HTERT RPE-1 (cell line): ENCODE data around the gene LMX1A.

Experiments used
- in situ Hi-C: fragments of 300-500 bp; cut with MboI; formaldehyde crosslinking; loops from 4 replicates; pipeline ENCODE4 v1.14.3; 2020; ENCODE audit warnings: low sequenced_read_pairs

LMX1A gene

GRCh38 chr1:165224504-165224903 is 132.0 kb downstream of the LMX1A start:
- in situ Hi-C loops = no loop called here

DNA sequence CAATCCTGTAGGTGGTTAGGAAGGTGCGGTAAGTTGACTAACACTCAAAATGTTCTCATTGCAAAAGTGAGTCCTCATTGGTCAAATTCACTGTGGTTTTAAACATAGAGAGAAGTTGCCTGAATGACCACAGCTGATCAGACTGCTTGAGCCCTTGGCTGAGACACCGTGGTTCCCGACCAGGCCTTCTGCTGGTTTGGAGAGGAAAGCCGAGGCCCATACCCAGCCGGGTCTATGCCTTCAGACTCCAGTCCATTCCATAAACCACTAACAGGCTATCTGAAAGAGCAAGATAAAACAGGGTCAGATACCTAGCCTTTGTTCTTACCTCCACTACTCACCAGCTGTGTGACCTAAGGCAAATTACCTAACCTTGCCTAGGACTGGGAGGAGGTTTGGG is 133.9 kb downstream of the LMX1A start:
- in situ Hi-C loops = no loop called here

DNA sequence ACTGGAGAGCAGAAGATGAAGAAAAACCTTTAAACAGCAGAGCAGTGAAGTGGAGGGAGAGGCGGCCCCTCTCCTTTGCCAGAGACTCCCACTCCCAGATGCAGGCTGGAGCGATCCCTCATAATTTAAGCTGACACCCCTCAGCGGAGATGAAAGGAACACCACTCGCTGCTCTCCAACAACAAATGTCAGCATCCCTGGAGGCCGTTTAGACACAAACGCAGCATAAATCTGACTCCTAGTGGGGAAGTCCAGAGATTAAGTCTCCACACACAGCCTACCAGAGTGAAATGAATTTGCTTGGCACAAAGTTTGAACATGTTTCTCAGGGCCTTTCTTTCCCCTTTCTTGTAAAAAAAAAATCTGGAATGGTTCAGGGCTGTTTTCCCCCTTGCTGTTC is 137.8 kb downstream of the LMX1A start:
- in situ Hi-C loops = no loop called here

DNA sequence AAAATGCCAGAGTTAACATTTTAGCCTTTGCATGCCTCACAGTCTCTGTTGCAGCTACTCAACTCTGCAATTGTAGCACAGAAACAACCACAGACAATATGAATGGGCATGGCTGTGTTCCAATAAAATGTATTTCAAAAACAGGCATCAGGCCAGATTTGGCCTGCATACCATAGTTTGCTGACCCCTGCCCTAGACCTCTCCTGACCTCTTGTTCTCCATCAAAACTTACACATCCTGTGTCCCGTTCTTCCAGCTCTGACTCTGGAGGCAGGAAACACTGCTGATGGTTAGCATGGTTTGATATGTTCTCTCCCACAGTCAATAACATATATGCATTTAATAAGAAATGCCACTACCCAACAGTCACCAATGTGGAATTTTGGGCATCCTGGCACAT is 138.6 kb downstream of the LMX1A start:
- in situ Hi-C loops = no loop called here

GRCh38 chr1:165216254-165216653 is 140.3 kb downstream of the LMX1A start:
- in situ Hi-C loops = no loop called here

- in situ Hi-C loops = no loop called here
Measured at GRCh38 chr1:165215676-165216075, 140.8 kb downstream of the LMX1A start.

DNA sequence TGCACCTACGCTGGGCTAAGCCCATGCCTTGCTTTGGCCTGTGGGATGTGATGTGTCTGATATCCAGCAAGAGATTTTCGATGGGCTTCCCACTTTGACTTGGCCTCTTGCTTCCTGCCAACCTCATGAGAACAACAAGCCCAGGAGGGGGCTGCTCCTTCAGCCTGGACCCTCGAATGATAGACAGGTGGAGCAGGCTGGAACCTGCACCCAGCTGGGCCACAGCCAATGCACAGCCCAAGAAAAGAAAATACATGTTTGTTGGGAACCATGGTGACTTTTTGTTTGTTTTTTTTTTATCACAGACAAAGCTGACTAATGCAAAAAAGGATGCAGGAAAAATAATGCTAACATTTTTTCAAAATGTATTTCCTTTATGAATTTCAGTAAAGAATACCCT is 144.3 kb downstream of the LMX1A start:
- in situ Hi-C loops = no loop called here

GRCh38 chr1:165207853-165208515 is 148.5 kb downstream of the LMX1A start:
- in situ Hi-C loops = no loop called here

- in situ Hi-C loops = no loop called here
Measured at GRCh38 chr1:165205145-165205544, 151.4 kb downstream of the LMX1A start.

- in situ Hi-C loops = no loop called here
Measured at GRCh38 chr1:165204548-165204947, 152.0 kb downstream of the LMX1A start.

- in situ Hi-C loops = no loop called here
Measured at GRCh38 chr1:165191087-165191486, 165.4 kb downstream of the LMX1A start.

DNA sequence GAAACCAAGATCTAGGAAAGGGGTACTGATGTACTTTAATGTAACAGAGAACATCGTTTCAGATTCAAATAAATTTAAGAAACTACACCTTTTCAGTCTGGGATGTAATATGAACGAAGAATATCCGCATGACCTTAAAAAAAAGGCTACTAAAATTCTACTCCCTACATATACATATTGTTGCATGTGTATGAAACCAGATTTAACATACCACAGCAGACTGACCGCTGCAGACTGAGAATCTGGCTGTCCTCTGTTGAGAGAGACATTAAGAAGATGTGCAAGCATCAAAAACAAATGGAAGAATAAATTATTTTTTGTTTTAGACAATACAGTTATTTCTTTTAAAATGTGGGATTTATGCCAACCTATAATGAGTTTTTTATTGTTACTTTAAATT is 166.6 kb downstream of the LMX1A start:
- in situ Hi-C loops = no loop called here

DNA sequence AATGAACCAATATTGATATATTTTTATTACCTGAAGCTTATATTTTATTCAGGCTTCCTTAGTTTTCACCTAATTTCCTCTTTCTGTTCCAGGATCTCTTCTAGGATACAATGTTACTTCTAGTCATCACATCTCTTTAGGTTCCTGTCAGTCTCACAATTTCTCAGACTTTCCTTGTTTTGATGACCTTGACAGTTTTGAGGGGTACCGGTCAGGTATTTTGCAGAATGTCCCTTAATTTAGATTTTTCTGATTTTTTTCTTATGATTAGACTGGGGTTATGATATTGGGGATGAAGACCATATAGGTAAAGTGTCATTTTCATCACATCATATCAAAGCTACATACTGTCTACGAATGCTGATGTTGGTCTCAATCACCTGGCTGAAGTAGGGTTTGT is 167.5 kb downstream of the LMX1A start:
- in situ Hi-C loops = no loop called here

GRCh38 chr1:165187031-165188009 is 169.2 kb downstream of the LMX1A start:
- in situ Hi-C loops = no loop called here

- in situ Hi-C loops = no loop called here
Measured at GRCh38 chr1:165185161-165185889, 171.2 kb downstream of the LMX1A start.

DNA sequence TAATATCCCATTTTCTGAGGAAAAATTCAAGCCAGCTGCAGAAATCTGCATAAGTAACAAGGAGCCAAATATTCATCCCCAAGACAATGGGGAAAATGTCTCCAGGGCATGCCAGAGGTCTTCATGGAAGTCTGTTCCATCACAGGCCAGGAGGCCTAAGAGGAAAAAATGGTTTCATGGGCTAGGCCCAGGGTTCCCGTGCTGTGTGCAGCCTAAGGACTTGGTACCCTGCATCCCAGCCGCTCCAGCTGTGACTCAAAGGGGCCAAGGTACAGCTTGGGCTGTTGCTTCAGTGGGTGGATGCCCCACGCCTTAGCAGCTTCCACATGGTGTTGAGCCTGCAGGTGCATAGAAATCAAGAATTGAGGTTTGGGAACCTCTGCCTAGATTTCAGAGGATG is 173.5 kb downstream of the LMX1A start:
- in situ Hi-C loops = no loop called here

DNA sequence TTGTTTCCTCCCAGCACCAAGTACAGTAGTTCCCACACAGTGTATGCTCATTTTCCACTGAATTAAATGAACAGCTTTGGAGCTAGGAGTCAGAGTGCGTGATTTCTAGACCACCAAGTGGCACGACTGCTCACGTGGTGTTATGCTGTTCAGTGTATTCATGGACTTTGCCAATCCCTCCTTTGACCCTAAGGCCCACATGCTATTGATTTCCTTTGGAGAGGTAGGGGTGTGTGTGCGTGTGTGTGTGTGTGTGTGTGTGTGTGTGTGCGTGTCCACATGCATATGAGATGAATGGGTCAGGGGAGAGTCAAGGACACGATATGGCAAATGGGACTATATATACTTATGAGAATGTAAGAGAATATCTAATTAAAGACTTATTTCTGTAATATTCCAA is 177.2 kb downstream of the LMX1A start:
- in situ Hi-C loops = no loop called here

GRCh38 chr1:165174491-165174890 is 182.0 kb downstream of the LMX1A start:
- in situ Hi-C loops = no loop called here

- in situ Hi-C loops = no loop called here
Measured at GRCh38 chr1:165173818-165174217, 182.7 kb downstream of the LMX1A start.

- in situ Hi-C loops = no loop called here
Measured at GRCh38 chr1:165173409-165173808, 183.1 kb downstream of the LMX1A start.

DNA sequence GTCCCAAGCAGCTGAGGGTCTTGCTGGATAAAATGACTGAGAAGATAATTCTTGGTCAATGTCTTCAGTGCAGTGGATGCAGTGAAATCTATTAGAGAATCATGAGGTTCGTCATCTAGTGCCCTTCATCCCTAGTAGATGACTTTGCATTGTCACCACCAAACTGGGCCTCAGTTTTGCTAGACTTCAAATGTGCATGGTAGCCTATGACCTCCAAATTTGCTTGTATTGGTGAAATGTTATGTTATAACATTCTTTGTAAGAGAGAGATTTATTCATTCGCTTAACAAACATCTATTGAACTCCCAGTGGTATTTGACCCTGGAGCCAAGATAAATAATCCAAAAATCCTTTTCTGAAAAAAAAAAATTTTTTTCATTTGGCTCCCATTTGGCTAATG is 183.8 kb downstream of the LMX1A start:
- in situ Hi-C loops = no loop called here

GRCh38 chr1:165169729-165170128 is 186.8 kb downstream of the LMX1A start:
- in situ Hi-C loops = no loop called here
